HepG2 (cell line): ENCODE results near the gene NUP93. TPM values are rescaled to one million over a fixed set of nuclear protein-coding genes. Genes with fewer than 3 reads are reported as not detected.

ENCODE experiments used
- ATF7 ChIP-seq, 2 experiments: fragments of 450-650 bp in 1 of 2; sonication (generic) in 1 of 2; formaldehyde crosslinking in 1 of 2; IDR thresholded peaks; 2 replicates each; pipeline versions ENCODE4 v1.4.0 to v1.6.1; 2016 to 2020; ENCODE audit warnings: antibody characterized with exemption in 1 of 2, mild to moderate bottlenecking in 1 of 2, missing genetic modification reagents in 1 of 2
- DRAP1 ChIP-seq: IDR thresholded peaks from 2 replicates; pipeline ENCODE4 v1.6.1; 2016; ENCODE audit warnings: missing genetic modification reagents, missing compliant biosample characterization
- FOXA3 ChIP-seq: IDR thresholded peaks from 2 replicates; pipeline ENCODE4 v1.6.1; 2016; ENCODE audit warnings: missing genetic modification reagents, missing compliant biosample characterization
- HNRNPUL1 ChIP-seq: fragments of 200-400 bp; formaldehyde crosslinking; IDR thresholded peaks from 2 replicates; pipeline ENCODE4 v1.6.1; 2017; ENCODE audit warnings: low read depth, mild to moderate bottlenecking, low read length, moderate library complexity
- KDM4B ChIP-seq: sonication (generic); formaldehyde crosslinking; IDR thresholded peaks from 2 replicates; pipeline ENCODE4 v1.4.0; 2020; ENCODE audit warnings: missing genetic modification reagents
- LBX2 ChIP-seq: sonication (generic); formaldehyde crosslinking; IDR thresholded peaks from 2 replicates; pipeline ENCODE4 v1.5.0; 2020; ENCODE audit warnings: missing genetic modification reagents, mild to moderate bottlenecking, borderline replicate concordance
- MLXIP ChIP-seq: sonication (generic); formaldehyde crosslinking; IDR thresholded peaks from 2 replicates; pipeline ENCODE4 v1.9.0; 2021; ENCODE audit warnings: missing genetic modification reagents, borderline replicate concordance
- NAIF1 ChIP-seq: sonication (generic); formaldehyde crosslinking; IDR thresholded peaks from 2 replicates; pipeline ENCODE4 v1.5.0; 2020; ENCODE audit warnings: mild to moderate bottlenecking, missing genetic modification reagents, borderline replicate concordance
- NCOA1 ChIP-seq: sonication (generic); formaldehyde crosslinking; IDR thresholded peaks from 2 replicates; pipeline ENCODE4 v1.9.0; 2021; ENCODE audit warnings: missing genetic modification reagents
- NFATC3 ChIP-seq: sonication (generic); formaldehyde crosslinking; IDR thresholded peaks from 2 replicates; pipeline ENCODE4 v1.5.1; 2020; ENCODE audit warnings: mild to moderate bottlenecking, missing genetic modification reagents
- NFYC ChIP-seq: IDR thresholded peaks from 2 replicates; pipeline ENCODE4 v1.6.1; 2016; ENCODE audit warnings: missing genetic modification reagents, missing compliant biosample characterization
- RARA ChIP-seq: IDR thresholded peaks from 2 replicates; pipeline ENCODE4 v1.6.1; 2016; ENCODE audit warnings: missing genetic modification reagents, missing compliant biosample characterization
- RELA ChIP-seq: sonication (generic); formaldehyde crosslinking; IDR thresholded peaks from 2 replicates; pipeline ENCODE4 v1.4.0; 2020; ENCODE audit warnings: missing genetic modification reagents
- RXRB ChIP-seq: IDR thresholded peaks from 2 replicates; pipeline ENCODE4 v1.6.1; 2016; ENCODE audit warnings: borderline replicate concordance, missing genetic modification reagents, missing compliant biosample characterization
- SALL1 ChIP-seq: sonication (generic); formaldehyde crosslinking; IDR thresholded peaks from 2 replicates; pipeline ENCODE4 v1.8.0; 2022; ENCODE audit warnings: mild to moderate bottlenecking, missing genetic modification reagents
- SIN3A ChIP-seq: IDR thresholded peaks from 2 replicates; pipeline ENCODE4 v1.6.1; 2011; ENCODE audit warnings: low read depth, mild to moderate bottlenecking, control low read depth, low read length, borderline replicate concordance
- SPEN ChIP-seq: sonication (generic); formaldehyde crosslinking; IDR thresholded peaks from 2 replicates; pipeline ENCODE4 v1.5.1; 2020; ENCODE audit warnings: low read depth, mild to moderate bottlenecking, missing genetic modification reagents
- TBL1XR1 ChIP-seq: fragments of 150-350 bp; IDR thresholded peaks from 2 replicates; pipeline ENCODE4 v1.6.1; 2014; ENCODE audit warnings: borderline replicate concordance, low read length; ENCODE audit not compliant: partially characterized antibody
- TOPORS ChIP-seq: sonication (generic); formaldehyde crosslinking; IDR thresholded peaks from 2 replicates; pipeline ENCODE4 v1.8.0; 2023; ENCODE audit warnings: mild to moderate bottlenecking, missing genetic modification reagents
- ZKSCAN1 ChIP-seq: fragments of 150-350 bp; IDR thresholded peaks from 2 replicates; pipeline ENCODE4 v1.6.1; 2014; ENCODE audit warnings: low read length
- ZNF18 ChIP-seq: sonication (generic); formaldehyde crosslinking; IDR thresholded peaks from 2 replicates; pipeline ENCODE4 v1.8.0; 2022; ENCODE audit warnings: mild to moderate bottlenecking, missing genetic modification reagents; ENCODE audit not compliant: insufficient replicate concordance
- ZNF251 ChIP-seq: sonication (generic); formaldehyde crosslinking; IDR thresholded peaks from 2 replicates; pipeline ENCODE4 v1.9.0; 2021; ENCODE audit warnings: mild to moderate bottlenecking, missing genetic modification reagents
- ZNF740 ChIP-seq: sonication (generic); formaldehyde crosslinking; IDR thresholded peaks from 2 replicates; pipeline ENCODE4 v1.4.0; 2020; ENCODE audit warnings: missing genetic modification reagents
- ZNF879 ChIP-seq: sonication (generic); formaldehyde crosslinking; IDR thresholded peaks from 2 replicates; pipeline ENCODE4 v1.8.1; 2023; ENCODE audit warnings: missing genetic modification reagents
- ZNF883 ChIP-seq: sonication (generic); formaldehyde crosslinking; IDR thresholded peaks from 2 replicates; pipeline ENCODE4 v1.5.1; 2020; ENCODE audit warnings: mild to moderate bottlenecking, missing genetic modification reagents; ENCODE audit errors: not compliant biosample characterization
- polyA plus RNA-seq, 8 experiments: library from polyadenylated mRNA; depleted of rRNA in 3 of 8; stranded (reverse) in 7 of 8; unstranded in 1 of 8; fragments of >200 nt; fragmentation: Illumina TruSeq in 4 of 8; extraction: Trizol in 4 of 8; gene quantifications; 2 replicates each; pipeline versions ENCODE4 v1.2.1 to v1.2.3, GENCODE V29; 2011 to 2016; ENCODE audit warnings: low read depth in 4 of 8, missing spikeins in 1 of 8, mixed read lengths in 1 of 8; ENCODE audit not compliant: insufficient read depth in 1 of 8
- total RNA-seq, 5 experiments: library from RNA; depleted of rRNA; stranded (reverse); fragments of >200 nt; fragmentation: Illumina TruSeq; extraction: Trizol; gene quantifications; 2 replicates each; pipeline ENCODE4 v1.2.3, GENCODE V29; 2016; ENCODE audit warnings: low read depth in 1 of 5

The NUP93 gene
- total and polyA plus RNA-seq, 2 of the 13 experiments (the other 11 are each of a cell fraction or from before 2014, with no cell fraction given): 58.5 to 140 TPM

- 0 out of 2 replicates have a peak, but pooled peaks have one; percentile 67 for TF ChIP-seq NCOA1 (CRISPR knock-in tag)
- TF ChIP-seq ZNF18: no peak
- peak; percentile 15; the same call in 1 of the 2 replicates for TF ChIP-seq FOXA3 (CRISPR knock-in tag)
- peak; percentile 91 for TF ChIP-seq ZNF883
- peak; percentile 63; the same call in 1 of the 2 replicates for TF ChIP-seq SIN3A
- no peak for TF ChIP-seq NAIF1
- no peak for TF ChIP-seq ATF7 (IDR thresholded peaks at IDR 0.05)
- peak; percentile 55; the same call in 1 of the 2 replicates for TF ChIP-seq ATF7 (CRISPR knock-in tag; IDR thresholded peaks at IDR 0.05)
- no peak for TF ChIP-seq NFATC3 (CRISPR knock-in tag)
- peak; percentile 40; the same call in 1 of the 2 replicates for TF ChIP-seq SPEN (CRISPR knock-in tag)
- no peak for TF ChIP-seq ZKSCAN1
- no peak; the same call in 1 of the 2 replicates for TF ChIP-seq TOPORS
- TF ChIP-seq RARA (CRISPR knock-in tag): no peak
- peak; percentile 91 for TF ChIP-seq ZNF879 (CRISPR knock-in tag)
- TF ChIP-seq DRAP1 (CRISPR knock-in tag): peak; percentile 96
- TF ChIP-seq NFYC (CRISPR knock-in tag): no peak
- peak; percentile 21; the same call in 1 of the 2 replicates for TF ChIP-seq LBX2 (CRISPR knock-in tag)
- TF ChIP-seq TBL1XR1: no peak
- TF ChIP-seq KDM4B (CRISPR knock-in tag): no peak
- no peak for TF ChIP-seq HNRNPUL1
- TF ChIP-seq RELA: no peak
- TF ChIP-seq MLXIP (CRISPR knock-in tag): no peak
- TF ChIP-seq ZNF740 (CRISPR knock-in tag): no peak
- TF ChIP-seq RXRB (CRISPR knock-in tag): peak; percentile 60; the same call in 1 of the 2 replicates
- TF ChIP-seq ZNF251 (CRISPR knock-in tag): peak; percentile 70; the same call in 1 of the 2 replicates
- TF ChIP-seq SALL1 (CRISPR knock-in tag): peak; percentile 67; the same call in 1 of the 2 replicates
Measured at GRCh38 chr16:56681939-56682702, 47.8 kb upstream of the NUP93 start, which contains the start of gene MT1X (continued).
